Measurements from ENCODE around the gene KRTAP20-4.

The KRTAP20-4 gene

DNA sequence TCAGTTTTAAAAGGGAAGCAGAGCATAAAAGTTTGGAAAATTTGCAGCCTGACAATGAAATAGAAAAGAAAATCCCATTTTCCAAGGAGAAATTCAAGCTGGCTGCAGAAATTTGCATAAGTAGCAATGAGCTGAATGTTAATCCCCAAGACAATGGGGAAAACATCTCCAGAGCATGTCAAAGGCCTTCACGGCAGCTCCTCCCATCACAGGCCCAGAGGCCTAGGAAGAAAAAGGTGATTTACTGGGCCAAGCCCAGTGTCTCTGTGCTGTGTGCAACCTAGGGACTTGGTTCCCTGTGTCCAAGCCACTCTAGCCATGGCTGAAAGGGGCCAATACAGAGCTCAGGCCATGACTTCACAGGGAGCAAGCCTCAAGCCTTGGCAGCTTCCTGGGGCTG, 48.3 kb downstream of the KRTAP20-4 start:
- DNase-seq = no peak
